Hematopoietic multipotent progenitor cell treated with erythropoietin and hydrocortisone succinate and interleukin-3 and kit ligand, for 4 days (in vitro differentiated cells): ENCODE measurements around the gene KIF4A.
A peak's percentile ranks its signal among the peaks of the same experiment; 100 is the strongest.
"Not testable (repeated sequence)": the region's sequence is repeated elsewhere in the genome, so short reads cannot be mapped to it uniquely, and the experiment has no call there.

Source experiments
- DNase-seq: peaks from one replicate; pipeline ENCODE4 v3.0.0-alpha.2; 2015

Gene KIF4A

DNA sequence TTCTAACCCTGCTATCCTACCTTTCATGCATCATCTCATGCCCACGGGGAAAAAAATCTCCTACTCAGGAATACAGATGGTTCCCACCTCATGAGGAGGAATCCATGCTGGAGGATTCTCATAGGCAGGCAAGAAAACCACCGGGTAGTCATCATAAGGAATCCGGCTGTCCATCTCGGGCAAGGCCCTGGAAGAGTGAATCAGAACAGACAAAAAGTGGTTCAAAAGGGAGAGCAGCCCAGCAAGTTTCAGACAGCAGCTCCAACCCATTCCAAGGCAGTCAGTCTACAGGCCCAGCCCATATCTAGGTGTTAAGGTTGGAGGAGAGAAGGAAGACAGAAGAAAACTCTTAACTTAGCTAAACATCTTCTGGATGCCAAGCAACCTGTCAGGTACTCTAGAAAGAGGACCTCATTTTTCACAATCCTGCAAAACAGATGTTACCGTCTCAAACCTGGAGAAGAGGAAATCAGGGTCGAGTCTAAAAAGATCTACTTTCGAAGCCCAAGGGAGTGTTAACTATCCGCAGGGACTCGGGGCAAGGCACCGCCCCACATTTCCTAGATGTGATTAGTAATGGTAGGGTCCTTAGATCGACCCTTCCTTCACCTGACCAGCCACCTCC lies 624 bp upstream of the KIF4A start:
- DNase-seq, result no peak

DNA sequence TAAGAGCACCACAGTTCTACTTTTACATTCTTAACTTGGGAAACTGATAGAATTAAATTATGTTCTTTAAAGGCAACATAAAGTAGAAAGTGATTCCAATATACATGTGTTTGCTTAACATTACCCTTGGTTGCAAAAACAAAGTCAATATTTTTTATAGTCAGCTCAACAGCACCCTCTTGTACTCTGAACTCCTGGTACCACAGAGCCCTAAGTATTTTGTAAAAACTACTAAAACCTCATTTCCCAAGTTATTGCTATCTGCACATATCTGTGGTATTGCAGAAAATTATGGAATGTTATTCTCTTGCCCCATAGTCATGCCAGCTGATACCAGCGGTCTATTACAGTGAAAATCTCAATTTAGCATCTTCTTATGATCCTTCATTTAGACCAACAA lies 2.9 kb downstream of the KIF4A start:
- no peak for DNase-seq

DNA sequence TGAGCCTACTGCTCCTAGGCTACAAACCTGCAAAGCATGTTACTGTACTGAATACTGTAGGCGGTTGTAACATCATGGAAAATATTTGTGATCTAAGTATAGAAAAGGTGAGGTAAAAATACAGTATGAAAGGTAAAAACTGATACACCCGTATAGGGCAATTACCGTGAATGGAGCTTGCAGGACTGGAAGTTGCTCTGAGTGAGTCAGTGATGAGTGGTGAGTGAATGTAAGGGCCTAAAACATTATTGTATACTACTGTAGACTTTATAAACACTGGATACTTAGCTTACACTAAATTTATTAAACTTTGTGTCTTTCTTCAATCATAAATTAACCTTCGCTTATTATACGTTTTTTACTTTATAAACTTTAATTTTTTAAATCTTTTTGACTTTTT lies 3.7 kb downstream of the KIF4A start:
- DNase-seq, result no peak

DNA sequence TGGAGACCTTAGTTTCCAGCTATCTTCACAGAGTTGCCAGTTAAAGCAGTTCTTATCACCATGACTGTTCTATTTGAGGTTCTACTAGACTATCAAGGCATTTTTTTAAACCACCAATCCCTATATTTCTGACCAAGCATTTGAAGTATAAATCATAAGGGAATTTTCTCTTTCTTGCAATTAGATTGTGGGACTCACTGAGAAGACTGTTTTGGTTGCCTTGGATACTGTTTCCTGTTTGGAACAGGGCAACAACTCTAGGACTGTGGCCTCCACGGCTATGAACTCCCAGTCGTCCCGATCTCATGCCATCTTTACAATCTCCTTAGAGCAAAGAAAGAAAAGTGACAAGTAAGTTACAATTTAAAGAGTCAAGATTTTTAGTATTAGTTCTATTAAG lies 11.8 kb downstream of the KIF4A start:
- DNase-seq, result no peak

DNA sequence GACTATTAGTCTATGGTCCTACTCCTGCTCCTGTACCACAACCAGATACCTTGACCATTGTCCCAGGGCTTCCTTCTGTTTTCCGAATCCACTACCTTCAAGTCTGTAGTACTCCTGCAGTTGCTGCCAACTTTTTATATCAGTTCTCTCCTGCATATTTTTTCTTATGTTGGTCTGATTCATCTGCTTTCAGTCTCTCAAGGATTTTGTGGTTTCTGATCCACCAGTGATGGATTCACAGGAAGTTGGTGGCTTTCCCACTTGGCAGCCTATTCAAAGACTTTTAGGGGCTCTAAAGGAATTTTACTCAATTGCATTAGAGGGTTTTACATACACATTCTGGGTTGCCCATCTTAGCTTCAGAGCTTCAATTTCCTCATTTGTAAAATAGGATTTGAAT lies 23.6 kb downstream of the KIF4A start:
- no peak for DNase-seq

DNA sequence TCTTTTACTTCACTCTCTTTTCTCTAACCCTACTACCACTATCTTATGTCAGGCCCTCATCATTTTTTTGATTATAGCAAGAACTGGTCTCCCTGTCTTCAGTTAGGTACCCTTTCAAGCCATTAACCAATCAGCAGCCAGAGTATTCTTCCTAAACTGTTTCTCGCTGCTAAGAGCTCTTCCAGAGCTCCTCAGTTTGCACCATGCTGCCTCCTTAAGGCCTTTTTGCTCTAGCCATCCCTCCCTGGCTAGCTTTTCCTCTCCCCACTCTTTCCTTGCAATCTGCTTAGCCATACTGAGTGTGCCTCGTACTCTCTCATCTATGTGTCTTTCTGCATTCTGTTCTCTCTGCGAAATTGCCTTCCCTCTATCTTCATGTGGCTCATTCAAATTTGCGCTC lies 32.9 kb downstream of the KIF4A start:
- DNase-seq, result no peak

DNA sequence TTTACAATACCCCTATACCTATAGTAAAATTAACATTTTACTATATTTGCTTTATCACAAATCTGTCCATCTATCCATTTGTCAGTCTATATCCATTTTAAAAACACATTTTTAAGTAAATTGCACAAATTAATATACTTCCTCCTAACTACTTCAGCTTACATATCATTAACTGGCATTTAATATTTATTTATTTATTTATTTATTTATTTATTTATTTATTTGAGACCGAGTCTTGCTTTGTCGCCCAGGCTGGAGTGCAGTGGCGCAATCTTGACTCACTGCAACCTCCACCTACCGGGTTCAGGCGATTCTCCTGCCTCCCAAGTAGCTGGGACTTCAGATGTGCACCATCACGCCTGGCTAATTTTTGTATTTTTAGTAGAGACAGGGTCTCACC lies 33.7 kb downstream of the KIF4A start:
- not testable (repeated sequence) for DNase-seq

DNA sequence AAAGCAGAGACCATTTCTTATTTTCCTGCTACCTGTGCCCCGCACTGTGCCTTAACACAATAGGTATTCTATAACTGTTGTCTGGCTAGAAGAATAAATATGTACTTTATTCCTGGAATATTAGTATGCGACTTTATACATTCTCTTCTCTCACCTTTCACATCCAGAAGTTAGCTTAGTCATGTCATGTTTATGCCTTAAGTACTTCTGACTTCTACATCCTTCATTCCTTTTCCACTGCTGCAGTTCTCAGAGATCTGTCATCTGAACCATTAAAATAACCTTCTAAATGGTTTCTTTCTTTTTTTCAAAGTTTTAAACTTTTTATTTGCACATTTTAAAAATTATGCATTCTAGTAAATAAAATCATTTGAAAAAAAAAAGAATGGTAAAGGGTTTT lies 34.4 kb downstream of the KIF4A start:
- no peak for DNase-seq

DNA sequence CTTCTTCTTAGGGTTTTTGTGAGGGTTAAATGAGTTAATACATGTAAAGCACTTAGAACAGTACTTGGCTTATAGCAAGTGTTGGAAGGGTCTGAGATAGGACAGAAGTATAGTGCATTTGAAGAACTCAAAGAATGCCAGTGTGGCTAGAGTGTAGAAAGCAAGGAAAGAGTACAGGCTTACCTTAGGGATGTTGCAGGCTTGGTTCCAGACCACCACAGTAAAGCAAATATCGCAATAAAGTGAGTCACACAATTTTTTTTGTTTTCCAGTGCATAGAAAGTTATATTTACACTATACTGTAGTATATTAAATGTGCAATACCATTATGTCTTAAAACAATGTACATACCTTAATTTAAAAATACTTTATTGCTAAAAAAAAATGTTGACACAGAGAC lies 41.3 kb downstream of the KIF4A start:
- no peak for DNase-seq

DNA sequence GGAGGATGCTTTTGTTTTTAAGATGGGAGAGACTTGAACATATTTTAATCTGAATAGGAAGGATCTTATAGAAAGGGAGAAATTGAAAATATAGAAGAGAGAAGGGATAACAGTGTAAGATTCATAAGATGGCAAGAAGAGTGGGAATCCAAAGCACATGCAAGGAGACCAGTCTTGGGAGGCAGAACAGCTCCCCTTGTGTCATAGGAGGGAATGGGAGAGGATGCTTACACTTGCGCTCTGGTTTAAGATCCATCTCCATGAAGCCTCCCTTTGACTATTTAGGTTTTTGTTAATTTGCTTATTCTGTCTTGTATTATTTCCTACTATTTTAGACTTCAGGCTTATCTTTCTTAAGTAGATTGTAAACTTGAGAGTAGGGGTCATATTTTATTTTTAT lies 42.7 kb downstream of the KIF4A start:
- DNase-seq, result peak; percentile 3

DNA sequence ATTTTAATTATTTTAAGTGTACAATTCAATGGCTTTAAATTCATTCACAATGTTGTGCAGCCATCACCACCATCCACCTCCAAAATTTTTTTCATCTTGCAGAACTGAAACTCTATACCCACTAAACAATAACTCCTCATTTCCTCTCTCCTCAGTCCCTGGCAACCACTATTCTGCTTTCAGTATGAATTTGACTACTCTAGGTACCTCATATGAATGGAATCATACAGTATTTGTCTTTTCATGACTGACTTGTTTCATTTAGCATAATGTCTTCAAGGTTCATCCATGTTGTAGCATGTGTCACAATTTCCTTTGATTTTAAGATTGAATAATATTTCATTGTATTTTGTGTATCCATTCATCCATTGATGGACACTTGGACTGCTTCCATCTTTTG lies 46.9 kb downstream of the KIF4A start:
- no peak for DNase-seq

DNA sequence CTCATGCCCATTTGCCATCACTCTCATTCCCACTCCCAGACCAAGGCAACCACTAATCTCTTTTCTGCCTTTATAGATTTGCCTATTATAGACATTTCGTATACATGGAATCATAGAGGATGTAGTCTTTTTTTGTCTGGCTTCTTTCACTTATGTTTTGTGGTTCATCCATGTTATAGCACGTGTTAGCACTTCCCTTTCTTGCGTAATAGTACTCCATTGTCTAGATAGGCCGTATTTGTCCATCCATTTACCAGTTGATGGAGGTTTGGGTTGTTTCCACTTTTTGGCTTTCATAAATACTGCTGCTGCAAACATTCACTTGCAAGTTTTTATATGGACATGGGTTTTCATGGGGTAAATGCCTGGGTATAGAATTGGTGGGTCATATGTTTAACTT lies 48.4 kb downstream of the KIF4A start:
- DNase-seq, result peak; percentile 8

DNA sequence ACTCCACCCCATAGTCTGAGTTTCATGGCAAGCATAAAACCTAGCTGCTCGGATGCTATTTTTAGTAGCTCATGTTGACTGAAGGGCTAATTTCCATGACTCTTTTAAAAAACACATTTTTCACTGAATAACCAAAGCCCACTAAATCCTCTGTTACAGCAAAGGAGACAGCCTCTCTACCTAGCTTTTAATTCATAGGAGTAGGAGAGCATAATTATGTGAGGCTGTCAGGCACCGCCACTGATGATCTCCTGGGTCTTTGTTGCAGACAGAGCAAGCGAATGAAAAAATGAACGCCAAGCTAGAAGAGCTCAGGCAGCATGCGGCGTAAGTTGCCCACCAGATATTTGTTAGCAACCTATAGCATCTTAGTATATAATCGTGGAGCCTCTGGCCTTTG lies 53.5 kb downstream of the KIF4A start:
- no peak for DNase-seq

DNA sequence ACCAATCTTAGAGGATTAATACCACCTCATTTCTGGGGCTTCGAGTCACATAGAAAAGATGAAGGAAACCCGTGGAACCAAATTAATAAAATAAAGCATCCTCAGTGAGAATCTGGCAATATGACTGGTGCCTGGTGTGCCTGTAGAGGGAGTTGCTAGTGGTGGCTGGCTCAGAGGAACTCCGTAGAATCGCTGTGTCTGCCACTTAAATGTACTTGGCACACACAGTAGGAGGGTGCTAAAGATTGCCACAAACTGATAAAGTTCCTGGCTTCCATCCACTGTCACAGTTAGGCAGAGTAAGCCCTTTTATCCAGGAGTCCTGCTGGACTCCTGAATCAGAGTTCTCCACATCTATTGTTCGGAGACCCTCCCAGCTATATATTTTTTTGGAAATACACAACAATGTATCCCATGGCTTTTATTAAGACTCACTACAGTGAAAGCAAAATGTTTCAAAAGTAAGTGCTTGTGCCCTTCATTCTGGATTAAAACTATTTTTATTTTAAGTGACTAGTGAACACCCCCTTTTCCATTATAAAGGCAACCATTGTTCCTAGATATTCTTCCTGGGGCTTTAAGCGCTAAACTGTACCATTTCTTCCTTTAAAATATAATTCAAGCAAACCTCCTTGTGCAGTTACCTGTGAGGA lies 56.6 kb downstream of the KIF4A start:
- DNase-seq, result no peak

DNA sequence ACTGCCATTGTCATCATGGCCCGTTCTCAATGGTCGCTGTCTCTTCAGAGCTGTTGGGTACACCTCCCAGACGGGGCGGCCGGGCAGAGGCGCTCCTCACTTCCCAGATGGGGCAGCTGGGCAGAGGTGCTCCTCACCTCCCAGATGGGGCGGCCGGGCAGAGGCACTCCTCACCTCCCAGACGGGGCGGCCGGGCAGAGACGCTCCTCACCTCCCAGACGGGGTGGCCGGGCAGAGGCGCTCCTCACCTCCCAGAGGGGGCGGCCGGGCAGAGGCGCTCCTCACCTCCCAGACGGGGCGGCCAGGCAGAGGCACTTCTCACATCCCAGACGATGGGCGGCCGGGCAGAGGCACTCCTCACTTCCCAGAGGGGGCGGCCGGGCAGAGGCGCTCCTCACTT lies 58.9 kb downstream of the KIF4A start:
- not testable (repeated sequence) for DNase-seq

DNA sequence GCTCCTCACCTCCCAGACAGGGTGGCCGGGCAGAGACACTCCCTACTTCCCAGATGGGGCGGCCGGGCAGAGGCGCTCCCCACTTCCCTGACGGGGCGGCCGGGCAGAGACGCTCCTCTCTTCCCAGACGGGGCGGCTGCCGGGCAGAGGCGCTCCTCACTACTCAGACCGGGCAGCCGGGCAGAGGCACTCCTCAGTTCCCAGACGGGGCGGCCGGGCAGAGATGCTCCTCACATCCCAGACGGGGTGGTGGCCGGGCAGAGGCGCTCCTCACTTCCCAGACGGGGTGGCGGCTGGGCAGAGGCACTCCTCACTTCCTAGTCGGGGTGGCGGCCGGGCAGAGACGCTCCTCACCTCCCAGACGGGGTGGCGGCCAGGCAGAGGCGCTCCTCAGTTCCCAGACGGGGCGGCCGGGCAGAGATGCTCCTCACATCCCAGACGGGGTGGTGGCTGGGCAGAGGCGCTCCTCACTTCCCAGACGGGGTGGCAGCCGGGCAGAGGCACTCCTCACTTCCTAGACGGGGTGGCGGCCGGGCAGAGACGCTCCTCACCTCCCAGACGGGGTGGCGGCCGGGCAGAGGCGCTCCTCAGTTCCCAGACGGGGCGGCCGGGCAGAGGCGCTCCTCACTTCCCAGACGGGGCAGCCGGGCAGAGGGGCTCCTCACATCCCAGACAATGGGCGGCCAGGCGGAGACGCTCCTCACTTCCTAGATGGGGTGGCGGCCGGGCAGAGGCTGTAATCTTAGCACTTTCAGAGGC lies 59.6 kb downstream of the KIF4A start:
- not testable (repeated sequence) for DNase-seq

DNA sequence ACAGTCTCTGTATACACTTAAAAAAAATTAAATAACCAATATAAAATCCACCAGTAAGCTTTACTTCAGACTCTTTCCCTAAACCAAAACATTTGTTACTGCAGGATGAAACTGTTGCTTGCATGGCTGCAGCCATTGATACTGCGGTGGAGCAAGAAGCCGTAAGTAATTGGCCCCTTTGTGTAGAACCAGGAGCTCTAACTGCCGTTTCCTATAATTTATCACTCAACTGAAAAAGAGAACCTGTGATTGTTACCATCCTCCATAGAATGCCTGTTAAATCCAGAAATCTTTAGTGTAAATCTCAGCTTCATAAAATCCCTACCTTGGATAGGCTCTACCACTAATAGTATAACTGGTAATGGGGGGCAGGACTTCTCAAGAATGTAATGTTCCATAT lies 62.6 kb downstream of the KIF4A start:
- DNase-seq, result no peak

DNA sequence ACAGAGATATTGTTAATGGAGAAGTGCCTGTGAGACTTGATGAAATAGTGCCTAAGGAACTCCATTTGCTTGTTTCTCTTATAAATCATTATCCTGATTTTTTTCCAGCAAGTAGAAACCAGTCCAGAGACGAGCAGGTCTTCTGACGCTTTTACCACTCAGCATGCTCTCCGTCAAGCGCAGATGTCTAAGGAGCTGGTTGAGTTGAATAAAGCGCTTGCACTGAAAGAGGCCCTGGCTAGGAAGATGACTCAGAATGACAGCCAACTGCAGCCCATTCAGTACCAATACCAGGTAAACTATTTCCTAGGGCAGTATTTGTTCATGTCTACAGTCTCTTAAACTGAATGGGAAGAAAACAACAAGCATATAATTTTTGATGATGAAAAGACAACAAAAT lies 63.6 kb downstream of the KIF4A start:
- no peak for DNase-seq

DNA sequence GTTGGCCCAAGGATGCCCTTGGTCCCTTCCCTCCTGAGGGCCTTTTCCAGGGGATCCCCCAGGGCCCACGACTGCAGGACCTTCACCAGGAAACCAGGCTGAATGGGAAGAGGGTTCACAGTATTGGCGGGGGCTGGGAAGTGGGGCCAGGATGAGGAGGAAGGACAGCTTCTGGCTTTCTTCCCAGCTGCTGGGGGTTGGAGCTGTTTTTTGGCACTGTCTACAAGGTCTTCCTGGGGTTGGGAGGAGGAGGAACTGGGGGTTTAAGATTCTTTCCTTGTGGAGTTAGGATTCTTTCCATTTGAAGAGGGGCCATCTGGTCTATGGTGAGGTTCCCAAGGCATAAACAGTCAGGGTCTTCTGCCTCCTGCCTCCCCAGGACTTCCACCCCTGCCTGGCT lies 64.8 kb downstream of the KIF4A start:
- DNase-seq, result no peak

DNA sequence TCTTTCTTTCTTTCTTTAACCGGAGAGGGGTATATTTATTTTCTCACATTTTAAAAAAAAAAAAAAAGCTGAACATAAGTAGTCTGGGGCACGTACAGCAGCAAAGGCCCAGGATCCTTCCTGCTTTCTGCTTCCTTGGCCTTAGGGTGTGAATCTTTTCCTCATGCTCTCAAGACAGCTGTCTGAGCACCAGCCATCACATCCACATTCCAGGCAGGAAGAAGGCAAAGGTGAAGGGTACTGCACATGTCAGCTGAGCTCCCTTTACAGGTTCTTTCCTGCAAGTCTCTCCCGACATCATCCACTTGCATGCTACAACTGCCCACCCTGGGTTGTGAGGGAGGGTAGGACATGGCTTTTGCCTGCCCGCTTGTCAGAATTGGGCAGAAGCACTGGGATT lies 69.6 kb downstream of the KIF4A start:
- no peak for DNase-seq

DNA sequence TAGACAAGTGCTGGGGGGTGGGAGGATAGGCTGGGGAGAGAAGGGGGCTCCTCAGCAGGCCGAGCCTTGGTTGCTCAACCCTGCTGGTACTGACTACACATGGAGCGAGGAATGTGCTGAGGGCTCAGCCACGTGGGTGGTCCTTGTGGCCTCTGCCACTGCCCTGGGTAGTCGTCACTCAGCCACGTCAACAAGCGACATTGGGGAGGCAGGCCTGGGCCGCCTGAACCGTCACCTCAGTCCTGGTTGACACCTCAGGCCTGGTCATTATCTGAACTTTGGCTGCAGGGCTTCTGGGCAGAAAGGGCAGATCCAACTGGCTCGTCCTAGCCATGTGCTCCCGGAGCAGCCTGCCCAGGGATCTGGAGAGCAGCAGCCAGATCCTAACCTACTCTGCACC lies 70.5 kb downstream of the KIF4A start:
- no peak for DNase-seq

DNA sequence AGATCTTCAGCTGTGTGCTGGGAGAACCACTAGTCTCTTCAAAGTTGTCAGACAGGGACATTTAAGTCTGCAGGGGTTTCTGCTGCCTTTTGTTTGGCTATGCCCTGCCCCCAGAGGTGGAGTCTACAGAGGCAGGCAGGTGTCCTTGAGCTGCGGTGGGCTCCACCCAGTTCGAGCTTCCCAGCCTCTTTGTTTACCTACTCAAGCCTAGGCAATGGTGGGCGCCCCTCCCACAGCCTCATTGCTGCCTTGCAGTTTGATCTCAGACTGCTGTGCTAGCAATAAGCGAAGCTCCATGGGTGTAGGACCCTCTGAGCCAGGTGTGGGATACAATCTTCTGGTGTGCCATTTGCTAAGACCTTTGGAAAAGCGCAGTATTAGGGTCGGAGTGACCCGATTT lies 78.8 kb downstream of the KIF4A start:
- DNase-seq, result not testable (repeated sequence)

DNA sequence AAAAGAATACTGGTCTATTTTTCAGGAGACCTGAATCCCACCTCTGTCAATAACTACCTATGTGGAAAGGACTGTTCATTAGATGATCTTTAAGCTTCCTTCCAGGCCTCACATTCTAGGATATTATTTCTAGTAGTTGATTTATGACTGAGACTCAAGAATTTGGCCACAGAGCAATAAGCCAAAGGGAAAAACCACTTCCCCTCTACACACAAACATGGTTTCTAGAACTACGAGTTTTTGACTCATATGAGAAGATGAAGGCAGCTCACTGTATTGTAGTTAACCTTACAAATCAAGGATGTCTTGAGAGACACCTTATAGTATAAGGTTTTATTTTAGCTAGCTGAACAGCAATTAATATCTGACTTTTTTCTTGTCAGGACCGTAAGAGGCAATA lies 96.3 kb downstream of the KIF4A start:
- DNase-seq, result peak; percentile 2

DNA sequence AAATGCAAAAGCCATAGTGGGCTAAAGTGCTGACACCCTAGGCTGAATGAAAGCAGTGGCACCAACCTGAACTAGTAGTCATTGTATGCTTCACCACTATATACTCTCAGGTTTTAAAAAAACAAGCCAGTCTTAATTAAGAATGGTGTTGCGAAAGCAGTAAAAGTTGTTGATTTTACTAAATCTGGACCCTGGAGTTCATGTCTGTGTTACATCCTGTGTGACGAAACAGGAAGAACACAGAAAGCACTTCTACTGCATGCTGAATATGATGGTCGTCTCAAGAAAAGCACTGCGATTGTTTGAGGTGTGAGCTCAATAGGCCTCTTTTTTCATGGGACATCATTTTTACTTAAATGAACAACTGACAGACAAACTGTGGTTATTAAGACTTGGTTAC lies 109.0 kb downstream of the KIF4A start:
- peak; percentile 27 for DNase-seq

DNA sequence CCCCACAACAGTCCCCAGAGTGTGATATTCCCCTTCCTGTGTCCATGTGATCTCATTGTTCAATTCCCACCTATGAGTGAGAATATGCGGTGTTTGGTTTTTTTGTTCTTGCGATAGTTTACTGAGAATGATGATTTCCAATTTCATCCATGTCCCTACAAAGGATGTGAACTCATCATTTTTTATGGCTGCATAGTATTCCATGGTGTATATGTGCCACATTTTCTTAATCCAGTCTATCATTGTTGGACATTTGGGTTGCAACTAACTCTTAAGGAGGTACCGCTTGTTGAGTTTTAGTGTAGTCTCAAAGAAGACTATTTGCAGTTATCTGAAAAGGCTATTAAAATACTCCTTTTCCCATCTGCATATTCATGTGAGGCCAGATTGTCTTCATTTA lies 110.3 kb downstream of the KIF4A start:
- not testable (repeated sequence) for DNase-seq
